K562 (cell line): ENCODE data around the gene UNC79. TPM values are rescaled to one million over a fixed set of nuclear protein-coding genes. Genes with fewer than 3 reads are reported as not detected.

Experiments used
- ATAC-seq: fragments of 200-7000 bp; cut with Tn5 transposase; 3 replicates; pipeline ENCODE4 v1.9.1; 2020; ENCODE audit warnings: moderate library complexity
- BruUV-seq: library from RNA; stranded (reverse); fragments of 400-500 nt; replicated peaks from 2 replicates; lab custom pipeline; 2021; lab: Mats Ljungman, UMichigan
- CTCF ChIA-PET: fragments of 300-600 bp; formaldehyde crosslinking; extraction: SDS; loops from one replicate; lab custom pipeline; 2021; ENCODE audit warnings: low intra/inter-chr PET ratio; lab: Yijun Ruan, JAX
- POLR2A ChIA-PET: fragments of 300-600, 350-650 bp; sonication (Branson Sonifier 250); formaldehyde crosslinking; extraction: SDS; loops from one replicate; lab custom pipeline; 2021; ENCODE audit warnings: antibody characterized with exemption, inconsistent platforms; lab: Yijun Ruan, JAX
- DNase-seq, 4 experiments: peaks; one replicate each; pipeline versions ENCODE4 v3.0.0 to v3.0.0-alpha.2; 2011 to 2018; ENCODE audit warnings: low spot score in 3 of 4, mixed read lengths in 3 of 4; ENCODE audit errors: extremely low read depth in 1 of 4
- FAIRE-seq: peaks from 2 replicates; lab custom pipeline; 2011; peaks lifted over from hg19 to GRCh38; lab: Jason Lieb, UNC
- H2AFZ ChIP-seq: 2 replicates; pipeline ENCODE4 v1.6.0; 2011; ENCODE audit warnings: low read depth, low read length, control low read depth, inconsistent platforms
- H3K27ac ChIP-seq: fragments of 200-600 bp; 3 replicates; pipeline ENCODE4 v1.8.0; 2011; ENCODE audit warnings: low read depth, mild to moderate bottlenecking, control low read depth, inconsistent platforms, low read length, moderate library complexity, mixed read lengths; ENCODE audit errors: extremely low read depth
- H3K27me3 ChIP-seq, 2 experiments: fragments of 300-600 bp in 1 of 2; 2 replicates in 1 of 2; 3 replicates in 1 of 2; pipeline versions ENCODE4 v1.6.0 to v1.8.0; 2011; ENCODE audit warnings: inconsistent platforms in 2 of 2, low read length in 2 of 2, mild to moderate bottlenecking in 1 of 2, mixed read lengths in 1 of 2, moderate library complexity in 1 of 2; ENCODE audit not compliant: control insufficient read depth in 2 of 2, insufficient read depth in 2 of 2
- H3K36me3 ChIP-seq: fragments of 300-600 bp; 3 replicates; pipeline ENCODE4 v1.8.0; 2011; ENCODE audit warnings: mild to moderate bottlenecking, low read length, inconsistent platforms; ENCODE audit not compliant: control insufficient read depth, insufficient read depth
- H3K4me1 ChIP-seq, 2 experiments: fragments of 200-600 bp in 1 of 2; replicated peaks in 1 of 2; 2 replicates in 1 of 2; 3 replicates in 1 of 2; pipeline versions ENCODE4 v1.5.1 to v1.8.0; 2011; ENCODE audit warnings: inconsistent platforms in 2 of 2, low read length in 2 of 2, mild to moderate bottlenecking in 1 of 2, mixed read lengths in 1 of 2, moderate library complexity in 1 of 2; ENCODE audit not compliant: control insufficient read depth in 2 of 2, insufficient read depth in 2 of 2
- H3K4me2 ChIP-seq: 2 replicates; pipeline ENCODE4 v1.6.1; 2011; ENCODE audit warnings: low read length, control low read depth, inconsistent platforms, mixed read lengths; ENCODE audit not compliant: insufficient read depth
- H3K4me3 ChIP-seq: fragments of 200-600 bp; sonication (generic), shearing (Covaris generic); 2 replicates; pipeline ENCODE4 v1.5.1; 2016; ENCODE audit warnings: control low read depth, inconsistent platforms
- H3K79me2 ChIP-seq: fragments of 200-600 bp; 3 replicates; pipeline ENCODE4 v1.8.0; 2011; ENCODE audit warnings: low read length, inconsistent platforms; ENCODE audit not compliant: control insufficient read depth, insufficient read depth
- H3K9ac ChIP-seq, 2 experiments: 2 replicates each; pipeline versions ENCODE4 v1.6.0 to v1.6.1; 2011; ENCODE audit warnings: low read depth in 2 of 2, low read length in 2 of 2, control low read depth in 1 of 2, inconsistent platforms in 1 of 2, mild to moderate bottlenecking in 1 of 2, mixed read lengths in 1 of 2; ENCODE audit not compliant: insufficient read depth in 1 of 2
- H3K9me1 ChIP-seq: one replicate; pipeline ENCODE4 v1.6.0; 2011; ENCODE audit warnings: inconsistent platforms, mild to moderate bottlenecking, low read length, moderate library complexity; ENCODE audit not compliant: control insufficient read depth, insufficient read depth
- H3K9me3 ChIP-seq: replicated peaks from 2 replicates; pipeline ENCODE4 v1.5.1; 2011; ENCODE audit warnings: low read depth, low read length, inconsistent platforms; ENCODE audit not compliant: control insufficient read depth, insufficient read depth
- H4K20me1 ChIP-seq: replicated peaks from 2 replicates; pipeline ENCODE4 v1.6.1; 2011; ENCODE audit warnings: low read length, inconsistent platforms, mixed read lengths; ENCODE audit not compliant: control insufficient read depth, insufficient read depth
- WGBS: fragments of 100-300 bp; shearing (Covaris generic); methylation state at CpG from one replicate; pipeline ENCODE4 v1.1.6; 2016; ENCODE audit warnings: low coverage, mixed read lengths; ENCODE audit not compliant: insufficient coverage; ENCODE audit errors: missing lambda C conversion rate; 5-methylcytosine and 5-hydroxymethylcytosine counted together
- in situ Hi-C: fragments of 300-500 bp; cut with MboI; formaldehyde crosslinking; loops from 4 replicates; pipeline ENCODE4 v1.15.0; 2018; ENCODE audit warnings: inconsistent platforms, mixed read lengths
- intact Hi-C: fragments of 100-400 bp; cut with micrococcal nuclease; formaldehyde crosslinking; loops from 2 replicates; pipeline ENCODE4 v1.14.2; 2022
- polyA plus RNA-seq, 8 experiments: library from polyadenylated mRNA; depleted of rRNA in 4 of 8; stranded (reverse) in 5 of 8; unstranded in 3 of 8; fragments of >200 nt; fragmentation: Nextera tagmentation in 2 of 8; fragmentation: Illumina TruSeq in 1 of 8; extraction: Ambion mirVana in 2 of 8; extraction: Trizol in 1 of 8; gene quantifications; 2 replicates each; pipeline versions ENCODE4 v1.2.1 to v1.2.3, GENCODE V29; 2011 to 2014; ENCODE audit warnings: inconsistent platforms in 1 of 8, missing spikeins in 1 of 8
- total RNA-seq, 7 experiments: library from RNA; depleted of rRNA in 6 of 7; stranded (reverse); fragments of >200 nt in 6 of 7; fragmentation: Illumina TruSeq in 2 of 7; extraction: Trizol in 2 of 7; gene quantifications; 2 replicates each; pipeline versions ENCODE4 v1.2.1 to v1.2.3, GENCODE V29; 2011 to 2021; ENCODE audit warnings: low replicate concordance in 1 of 7
- TF ChIP-seq, protein P1 (sequence below): fragments of 450-650 bp; IDR thresholded peaks from 2 replicates; pipeline ENCODE4 v1.6.1; 2016; ENCODE audit warnings: missing biosample characterization, missing genetic modification characterization
- TF ChIP-seq, protein P2 (sequence below): sonication (generic); formaldehyde crosslinking; IDR thresholded peaks from 2 replicates; pipeline ENCODE4 v1.8.0; 2022; ENCODE audit warnings: mild to moderate bottlenecking, missing genetic modification reagents

The UNC79 gene
- total and polyA plus RNA-seq, 9 of the 15 experiments (the other 6 are each of a cell fraction or from before 2014, with no cell fraction given): under 0.01 to 0.04 (median 0.01) TPM; not detected in 6

DNA sequence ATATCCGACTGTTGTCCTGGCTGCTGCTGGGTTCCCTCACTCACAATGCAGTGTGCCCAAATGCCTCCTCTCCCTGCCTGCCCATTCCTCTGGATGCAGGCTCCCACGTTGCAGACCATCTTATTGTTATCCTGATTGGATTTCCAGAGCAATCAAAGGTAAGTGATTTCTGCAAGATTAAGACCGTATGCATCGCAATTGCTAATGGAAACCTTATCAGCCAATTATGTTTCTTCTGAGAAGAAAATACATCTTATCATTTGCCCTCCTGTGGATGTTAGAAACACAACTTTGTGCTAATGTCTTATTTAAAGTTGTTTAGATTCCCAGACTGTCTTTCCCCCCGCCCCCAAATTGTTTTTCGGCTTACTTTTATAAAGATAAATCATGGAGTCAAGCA lies 259.4 kb downstream of the UNC79 start:
- Histone ChIP-seq H3K79me2 (no peaks in the 10 kb centered on the region), H3K9me1 (no peaks in the 10 kb centered on the region), H3K4me2 (no peak overlapping the region), H3K27me3 (no peaks in the 10 kb centered on the region; a peak in 2 of 5 replicates), H2AFZ (no peak overlapping the region), H3K9ac (no peak overlapping the region), H3K4me3 (no peak overlapping the region), H3K9me3 (no peaks in the 10 kb centered on the region), H4K20me1 (no peaks in the 10 kb centered on the region), H3K36me3 (no peaks in the 10 kb centered on the region), H3K27ac (no peak overlapping the region), H3K4me1 (no peaks in the 10 kb centered on the region)
- TF ChIP-seq, protein P1, sequence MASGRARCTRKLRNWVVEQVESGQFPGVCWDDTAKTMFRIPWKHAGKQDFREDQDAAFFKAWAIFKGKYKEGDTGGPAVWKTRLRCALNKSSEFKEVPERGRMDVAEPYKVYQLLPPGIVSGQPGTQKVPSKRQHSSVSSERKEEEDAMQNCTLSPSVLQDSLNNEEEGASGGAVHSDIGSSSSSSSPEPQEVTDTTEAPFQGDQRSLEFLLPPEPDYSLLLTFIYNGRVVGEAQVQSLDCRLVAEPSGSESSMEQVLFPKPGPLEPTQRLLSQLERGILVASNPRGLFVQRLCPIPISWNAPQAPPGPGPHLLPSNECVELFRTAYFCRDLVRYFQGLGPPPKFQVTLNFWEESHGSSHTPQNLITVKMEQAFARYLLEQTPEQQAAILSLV: no peak
- TF ChIP-seq, protein P2, sequence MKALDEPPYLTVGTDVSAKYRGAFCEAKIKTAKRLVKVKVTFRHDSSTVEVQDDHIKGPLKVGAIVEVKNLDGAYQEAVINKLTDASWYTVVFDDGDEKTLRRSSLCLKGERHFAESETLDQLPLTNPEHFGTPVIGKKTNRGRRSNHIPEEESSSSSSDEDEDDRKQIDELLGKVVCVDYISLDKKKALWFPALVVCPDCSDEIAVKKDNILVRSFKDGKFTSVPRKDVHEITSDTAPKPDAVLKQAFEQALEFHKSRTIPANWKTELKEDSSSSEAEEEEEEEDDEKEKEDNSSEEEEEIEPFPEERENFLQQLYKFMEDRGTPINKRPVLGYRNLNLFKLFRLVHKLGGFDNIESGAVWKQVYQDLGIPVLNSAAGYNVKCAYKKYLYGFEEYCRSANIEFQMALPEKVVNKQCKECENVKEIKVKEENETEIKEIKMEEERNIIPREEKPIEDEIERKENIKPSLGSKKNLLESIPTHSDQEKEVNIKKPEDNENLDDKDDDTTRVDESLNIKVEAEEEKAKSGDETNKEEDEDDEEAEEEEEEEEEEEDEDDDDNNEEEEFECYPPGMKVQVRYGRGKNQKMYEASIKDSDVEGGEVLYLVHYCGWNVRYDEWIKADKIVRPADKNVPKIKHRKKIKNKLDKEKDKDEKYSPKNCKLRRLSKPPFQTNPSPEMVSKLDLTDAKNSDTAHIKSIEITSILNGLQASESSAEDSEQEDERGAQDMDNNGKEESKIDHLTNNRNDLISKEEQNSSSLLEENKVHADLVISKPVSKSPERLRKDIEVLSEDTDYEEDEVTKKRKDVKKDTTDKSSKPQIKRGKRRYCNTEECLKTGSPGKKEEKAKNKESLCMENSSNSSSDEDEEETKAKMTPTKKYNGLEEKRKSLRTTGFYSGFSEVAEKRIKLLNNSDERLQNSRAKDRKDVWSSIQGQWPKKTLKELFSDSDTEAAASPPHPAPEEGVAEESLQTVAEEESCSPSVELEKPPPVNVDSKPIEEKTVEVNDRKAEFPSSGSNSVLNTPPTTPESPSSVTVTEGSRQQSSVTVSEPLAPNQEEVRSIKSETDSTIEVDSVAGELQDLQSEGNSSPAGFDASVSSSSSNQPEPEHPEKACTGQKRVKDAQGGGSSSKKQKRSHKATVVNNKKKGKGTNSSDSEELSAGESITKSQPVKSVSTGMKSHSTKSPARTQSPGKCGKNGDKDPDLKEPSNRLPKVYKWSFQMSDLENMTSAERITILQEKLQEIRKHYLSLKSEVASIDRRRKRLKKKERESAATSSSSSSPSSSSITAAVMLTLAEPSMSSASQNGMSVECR (CRISPR knock-in tag): no peak
- POLR2A ChIA-PET: no interaction called here
- no peak for ATAC-seq
- in situ Hi-C loops (no loop called here), intact Hi-C loops (no loop called here)
- FAIRE-seq: no peak
- CTCF ChIA-PET: no interaction called here
- DNase-seq: no peak
- WGBS: 0% methylated on average over 5 of the region's 6 CpGs
- no TSS peak for BruUV-seq
